ENCODE data around the gene AHSA1.

The AHSA1 gene

DNA sequence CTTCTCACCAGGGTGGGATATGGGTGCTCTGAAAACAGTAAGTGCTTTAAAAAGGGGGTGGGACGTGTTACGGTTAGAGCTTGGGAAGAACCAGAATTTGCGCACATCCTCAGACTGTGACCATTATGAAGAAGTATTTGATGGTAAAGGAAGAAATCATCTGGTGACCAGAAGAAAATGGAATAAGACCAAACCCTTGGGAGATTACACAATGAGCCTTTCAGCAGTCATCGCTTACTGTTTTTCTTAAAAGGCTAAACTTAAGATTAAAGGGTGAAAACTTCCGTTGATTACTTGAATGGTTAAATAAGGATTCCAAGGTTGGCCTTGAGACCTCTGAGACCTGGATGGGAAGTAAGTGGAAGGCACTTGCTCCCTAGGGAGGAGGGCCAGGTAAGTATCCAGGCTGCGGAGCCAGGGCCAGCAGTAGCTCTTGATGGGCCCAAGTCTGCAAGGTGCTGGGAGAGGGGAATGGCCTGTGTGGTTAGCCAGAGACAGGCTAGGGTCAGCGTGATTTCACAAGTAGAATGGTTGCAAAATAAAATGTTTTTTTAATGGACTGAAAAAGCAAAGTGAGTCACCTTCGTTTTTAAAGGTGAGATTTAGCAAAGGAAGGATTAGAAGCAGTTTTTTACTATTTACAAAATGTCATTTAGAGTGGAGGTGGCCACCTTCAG lies 53.7 kb downstream of the AHSA1 start:
- in situ Hi-C loops (cut with MboI; ENCODE audit: low pct_unique_long_range_greater_than_20kb, low sequenced_read_pairs, unreplicated experiment): no loop called here
- TF ChIP-seq, protein P1, sequence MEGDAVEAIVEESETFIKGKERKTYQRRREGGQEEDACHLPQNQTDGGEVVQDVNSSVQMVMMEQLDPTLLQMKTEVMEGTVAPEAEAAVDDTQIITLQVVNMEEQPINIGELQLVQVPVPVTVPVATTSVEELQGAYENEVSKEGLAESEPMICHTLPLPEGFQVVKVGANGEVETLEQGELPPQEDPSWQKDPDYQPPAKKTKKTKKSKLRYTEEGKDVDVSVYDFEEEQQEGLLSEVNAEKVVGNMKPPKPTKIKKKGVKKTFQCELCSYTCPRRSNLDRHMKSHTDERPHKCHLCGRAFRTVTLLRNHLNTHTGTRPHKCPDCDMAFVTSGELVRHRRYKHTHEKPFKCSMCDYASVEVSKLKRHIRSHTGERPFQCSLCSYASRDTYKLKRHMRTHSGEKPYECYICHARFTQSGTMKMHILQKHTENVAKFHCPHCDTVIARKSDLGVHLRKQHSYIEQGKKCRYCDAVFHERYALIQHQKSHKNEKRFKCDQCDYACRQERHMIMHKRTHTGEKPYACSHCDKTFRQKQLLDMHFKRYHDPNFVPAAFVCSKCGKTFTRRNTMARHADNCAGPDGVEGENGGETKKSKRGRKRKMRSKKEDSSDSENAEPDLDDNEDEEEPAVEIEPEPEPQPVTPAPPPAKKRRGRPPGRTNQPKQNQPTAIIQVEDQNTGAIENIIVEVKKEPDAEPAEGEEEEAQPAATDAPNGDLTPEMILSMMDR (IDR thresholded peaks at IDR 0.05; ENCODE audit: extremely low read depth, insufficient read depth, missing control alignments): no peak
- no peak for DNase-seq (ENCODE audit: low spot score)

DNA sequence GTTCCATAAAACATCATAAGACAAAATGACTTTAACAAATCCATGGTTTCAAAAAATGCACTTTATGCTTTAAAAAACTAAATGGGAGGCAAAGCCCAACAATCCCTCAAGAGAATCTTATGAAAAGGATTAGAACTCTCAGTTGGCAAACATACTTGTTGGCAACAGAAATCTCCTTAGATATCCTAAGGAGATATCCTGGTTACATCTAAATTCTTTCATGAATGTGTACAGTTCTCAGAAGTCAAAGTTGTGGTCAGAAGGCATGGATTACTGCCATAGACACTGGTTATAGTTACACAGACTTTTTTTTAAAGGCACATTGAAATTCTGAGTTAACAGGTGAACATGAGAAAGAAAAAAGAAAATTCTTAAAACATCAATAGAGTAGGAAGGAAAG lies 58.2 kb downstream of the AHSA1 start:
- in situ Hi-C loops (cut with MboI; ENCODE audit: low pct_unique_long_range_greater_than_20kb, low sequenced_read_pairs, unreplicated experiment): no loop called here
- TF ChIP-seq, protein P1 (IDR thresholded peaks at IDR 0.05; ENCODE audit: extremely low read depth, insufficient read depth, missing control alignments): no peak
- no peak for DNase-seq (ENCODE audit: low spot score)
